Measurements from ENCODE around the gene C1orf167.

C1orf167 gene

DNA sequence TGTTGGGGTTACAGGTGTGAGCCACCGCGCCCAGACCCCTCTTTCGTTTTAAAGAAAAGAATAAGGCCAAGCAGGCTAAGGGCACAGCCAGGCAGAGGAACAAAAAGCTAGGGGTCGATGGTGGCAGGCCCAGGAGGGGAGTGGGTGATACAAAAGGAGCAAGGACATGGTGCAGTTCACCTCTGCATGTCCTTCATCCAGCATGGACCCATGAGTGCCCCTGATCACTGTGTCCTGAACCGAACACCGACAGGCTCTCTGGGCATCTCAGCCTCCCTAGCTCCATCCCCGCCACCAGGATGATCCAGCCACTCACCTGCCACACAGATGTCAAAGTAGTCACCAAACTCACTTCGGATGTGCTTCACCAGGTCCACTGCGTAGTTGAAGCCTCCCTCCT, 37.9 kb downstream of the C1orf167 start:
- Histone ChIP-seq H3K27ac (ENCODE audit: poor library complexity, severe bottlenecking) (no peak overlapping the region), H3K4me1 (ENCODE audit: insufficient read depth, poor library complexity, severe bottlenecking) (peaks cover 7% of the 10 kb centered on the region), H3K9me3 (ENCODE audit: severe bottlenecking) (no peaks in the 10 kb centered on the region), H3K36me3 (ENCODE audit: low read depth) (peaks cover 49% of the 10 kb centered on the region), H3K27me3 (ENCODE audit: insufficient read depth, poor library complexity, severe bottlenecking) (no peaks in the 10 kb centered on the region), H3K4me3 (ENCODE audit: severe bottlenecking) (no peak overlapping the region)
- no peak for ATAC-seq (ENCODE audit: low read depth)
- TF ChIP-seq, protein P1, sequence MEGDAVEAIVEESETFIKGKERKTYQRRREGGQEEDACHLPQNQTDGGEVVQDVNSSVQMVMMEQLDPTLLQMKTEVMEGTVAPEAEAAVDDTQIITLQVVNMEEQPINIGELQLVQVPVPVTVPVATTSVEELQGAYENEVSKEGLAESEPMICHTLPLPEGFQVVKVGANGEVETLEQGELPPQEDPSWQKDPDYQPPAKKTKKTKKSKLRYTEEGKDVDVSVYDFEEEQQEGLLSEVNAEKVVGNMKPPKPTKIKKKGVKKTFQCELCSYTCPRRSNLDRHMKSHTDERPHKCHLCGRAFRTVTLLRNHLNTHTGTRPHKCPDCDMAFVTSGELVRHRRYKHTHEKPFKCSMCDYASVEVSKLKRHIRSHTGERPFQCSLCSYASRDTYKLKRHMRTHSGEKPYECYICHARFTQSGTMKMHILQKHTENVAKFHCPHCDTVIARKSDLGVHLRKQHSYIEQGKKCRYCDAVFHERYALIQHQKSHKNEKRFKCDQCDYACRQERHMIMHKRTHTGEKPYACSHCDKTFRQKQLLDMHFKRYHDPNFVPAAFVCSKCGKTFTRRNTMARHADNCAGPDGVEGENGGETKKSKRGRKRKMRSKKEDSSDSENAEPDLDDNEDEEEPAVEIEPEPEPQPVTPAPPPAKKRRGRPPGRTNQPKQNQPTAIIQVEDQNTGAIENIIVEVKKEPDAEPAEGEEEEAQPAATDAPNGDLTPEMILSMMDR (IDR thresholded peaks at IDR 0.05; ENCODE audit: poor library complexity, severe bottlenecking): no peak
- no peak for DNase-seq (ENCODE audit: low spot score)

DNA sequence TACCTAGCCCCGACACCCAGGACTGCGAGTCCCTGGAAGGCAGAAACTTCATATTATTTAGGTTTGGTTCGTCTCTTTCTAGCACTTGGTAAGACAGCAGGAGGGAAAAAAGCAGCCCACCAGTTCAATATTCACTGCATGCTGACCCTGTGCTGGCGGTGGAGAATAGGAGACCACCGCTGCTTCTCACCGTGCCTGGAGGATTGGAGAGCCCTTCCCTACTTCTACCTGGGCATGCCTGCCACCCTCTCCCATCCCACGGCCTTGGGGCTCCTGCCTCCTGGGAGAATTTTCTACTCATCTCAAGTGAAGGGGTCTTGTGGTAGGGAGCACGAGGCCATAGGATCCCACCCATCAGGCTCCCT, 38.4 kb downstream of the C1orf167 start:
- Histone ChIP-seq H3K4me1 (ENCODE audit: insufficient read depth, poor library complexity, severe bottlenecking) (peaks cover 7% of the 10 kb centered on the region), H3K27me3 (ENCODE audit: insufficient read depth, poor library complexity, severe bottlenecking) (no peaks in the 10 kb centered on the region), H3K9me3 (ENCODE audit: severe bottlenecking) (no peaks in the 10 kb centered on the region), H3K4me3 (ENCODE audit: severe bottlenecking) (no peak overlapping the region), H3K36me3 (ENCODE audit: low read depth) (peaks cover 44% of the 10 kb centered on the region), H3K27ac (ENCODE audit: poor library complexity, severe bottlenecking) (no peak overlapping the region)
- ATAC-seq (ENCODE audit: low read depth) (no peak), DNase-seq (ENCODE audit: low spot score) (no peak)
- TF ChIP-seq, protein P1 (IDR thresholded peaks at IDR 0.05; ENCODE audit: poor library complexity, severe bottlenecking): no peak

DNA sequence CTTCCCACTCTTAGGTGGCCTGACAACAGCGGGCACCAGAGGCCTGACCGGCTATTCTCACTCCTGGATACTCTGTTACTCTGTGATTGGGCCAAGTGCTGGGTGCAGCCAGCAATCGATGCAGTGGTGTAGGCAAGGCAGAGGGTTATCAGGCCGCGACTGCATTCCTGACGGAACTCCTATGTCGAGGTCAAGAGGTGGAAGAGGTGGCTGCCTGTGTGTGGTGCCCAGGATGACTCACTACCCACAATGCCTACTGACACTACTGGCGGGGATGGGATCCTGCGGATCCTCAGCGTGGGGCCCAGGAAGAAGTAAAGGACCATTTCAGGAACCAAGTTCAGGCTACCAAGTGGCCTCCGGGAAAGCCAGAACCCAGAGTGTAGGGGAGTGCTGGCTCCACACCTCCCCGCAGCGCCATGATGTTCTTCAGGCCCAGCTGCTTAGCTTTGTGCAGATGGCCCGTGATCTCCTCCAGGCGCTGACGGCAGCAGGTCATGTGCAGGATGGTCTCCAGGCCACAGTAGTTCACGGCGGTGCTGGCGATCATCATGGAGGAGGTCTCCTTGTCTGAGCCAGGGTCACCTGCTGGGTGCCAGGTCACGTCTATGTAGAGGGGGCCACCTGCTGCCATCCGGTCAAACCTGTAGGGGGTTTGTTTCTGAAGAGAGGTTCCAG, 38.9 kb downstream of the C1orf167 start:
- TF ChIP-seq, protein P1 (IDR thresholded peaks at IDR 0.05; ENCODE audit: poor library complexity, severe bottlenecking): no peak
- Histone ChIP-seq H3K9me3 (ENCODE audit: severe bottlenecking) (no peaks in the 10 kb centered on the region), H3K27me3 (ENCODE audit: insufficient read depth, poor library complexity, severe bottlenecking) (no peaks in the 10 kb centered on the region), H3K27ac (ENCODE audit: poor library complexity, severe bottlenecking) (no peak overlapping the region), H3K4me1 (ENCODE audit: insufficient read depth, poor library complexity, severe bottlenecking) (peaks cover 7% of the 10 kb centered on the region), H3K36me3 (ENCODE audit: low read depth) (peaks cover 39% of the 10 kb centered on the region), H3K4me3 (ENCODE audit: severe bottlenecking) (no peak overlapping the region)
- DNase-seq (ENCODE audit: low spot score) (no peak), ATAC-seq (ENCODE audit: low read depth) (no peak)

DNA sequence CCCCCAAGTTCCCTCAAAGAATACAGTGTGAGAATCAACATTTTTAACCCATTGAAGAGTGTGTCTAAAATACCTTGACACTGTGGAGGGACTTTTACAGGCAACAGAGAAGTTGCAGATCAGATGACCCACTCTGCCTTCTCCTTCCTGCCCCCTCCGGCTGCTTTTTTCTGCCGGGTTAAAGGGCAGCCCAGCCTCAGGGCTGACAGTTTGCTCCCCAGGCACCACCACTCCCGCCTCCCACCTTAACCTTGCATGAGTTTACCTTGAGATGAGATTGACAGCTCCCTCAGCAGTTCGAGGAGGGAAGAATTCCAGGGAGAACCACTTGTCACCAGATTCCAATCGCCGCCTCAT, 40.6 kb downstream of the C1orf167 start:
- TF ChIP-seq, protein P1 (IDR thresholded peaks at IDR 0.05; ENCODE audit: poor library complexity, severe bottlenecking): no peak
- Histone ChIP-seq H3K4me1 (ENCODE audit: insufficient read depth, poor library complexity, severe bottlenecking) (peaks cover 11% of the 10 kb centered on the region), H3K4me3 (ENCODE audit: severe bottlenecking) (peak overlapping the region; percentile 34), H3K27me3 (ENCODE audit: insufficient read depth, poor library complexity, severe bottlenecking) (no peaks in the 10 kb centered on the region), H3K36me3 (ENCODE audit: low read depth) (peaks cover 33% of the 10 kb centered on the region), H3K27ac (ENCODE audit: poor library complexity, severe bottlenecking) (peak overlapping the region; percentile 94), H3K9me3 (ENCODE audit: severe bottlenecking) (no peaks in the 10 kb centered on the region)
- DNase-seq (ENCODE audit: low spot score) (no peak), ATAC-seq (ENCODE audit: low read depth) (no peak; the same call in 2 of the 3 replicates)
